Fibroblast of lung (primary cell): ENCODE measurements around the gene PLS1. TPM values are rescaled to one million over a fixed set of nuclear protein-coding genes. Genes with fewer than 3 reads are reported as not detected.

Source experiments
- DNase-seq, 2 donors: peaks; one replicate each; pipeline versions ENCODE4 v3.0.0 to v3.0.0-alpha.2; 2010; ENCODE audit warnings: low read depth in 2 of 2
- H2AFZ ChIP-seq: 2 replicates; pipeline ENCODE4 v1.5.1; 2012; ENCODE audit warnings: low read length, control low read depth, inconsistent platforms
- H3K27ac ChIP-seq: 2 replicates; pipeline ENCODE4 v1.5.1; 2011; ENCODE audit warnings: low read length, control low read depth; ENCODE audit not compliant: insufficient read depth
- H3K27me3 ChIP-seq: 2 replicates; pipeline ENCODE4 v1.5.1; 2011; ENCODE audit warnings: mild to moderate bottlenecking, low read length; ENCODE audit not compliant: control insufficient read depth, insufficient read depth
- H3K36me3 ChIP-seq: 2 replicates; pipeline ENCODE4 v1.5.1; 2011; ENCODE audit warnings: low read length; ENCODE audit not compliant: control insufficient read depth, insufficient read depth
- H3K4me1 ChIP-seq: 2 replicates; pipeline ENCODE4 v1.5.1; 2011; ENCODE audit warnings: low read length; ENCODE audit not compliant: control insufficient read depth, insufficient read depth; ENCODE audit errors: extremely low read depth
- H3K4me2 ChIP-seq: 2 replicates; pipeline ENCODE4 v1.5.1; 2011; ENCODE audit warnings: low read length, control low read depth; ENCODE audit not compliant: insufficient read depth; ENCODE audit errors: extremely low read depth
- H3K4me3 ChIP-seq, 4 experiments: fragments of 200-600 bp in 1 of 4; sonication (generic) in 1 of 4; replicated peaks in 1 of 4; 2 replicates each; pipeline ENCODE4 v1.5.1; 2011 to 2016; ENCODE audit warnings: low read length in 4 of 4, low read depth in 3 of 4, mild to moderate bottlenecking in 3 of 4, control low read depth in 2 of 4, inconsistent platforms in 1 of 4, mixed read lengths in 1 of 4; ENCODE audit not compliant: insufficient read depth in 1 of 4; ENCODE audit errors: control extremely low read depth in 1 of 4
- H3K79me2 ChIP-seq: 2 replicates; pipeline ENCODE4 v1.5.1; 2012; ENCODE audit warnings: mild to moderate bottlenecking, low read length, inconsistent platforms; ENCODE audit not compliant: control insufficient read depth, insufficient read depth
- H3K9ac ChIP-seq: 2 replicates; pipeline ENCODE4 v1.5.1; 2011; ENCODE audit warnings: mild to moderate bottlenecking, low read length, control low read depth; ENCODE audit not compliant: insufficient read depth
- H3K9me3 ChIP-seq: 2 replicates; pipeline ENCODE4 v1.5.1; 2012; ENCODE audit warnings: low read depth, low read length; ENCODE audit not compliant: control insufficient read depth, insufficient read depth
- H4K20me1 ChIP-seq: 2 replicates; pipeline ENCODE4 v1.5.1; 2011; ENCODE audit warnings: low read length; ENCODE audit not compliant: control insufficient read depth, insufficient read depth; ENCODE audit errors: extremely low read depth
- CTCF ChIP-seq, 2 donors: IDR thresholded peaks in 1 of 2; conservative IDR thresholded peaks in 1 of 2; 1 replicate in 1 of 2; 2 replicates in 1 of 2; pipeline ENCODE4 v1.5.1; 2011 to 2012; ENCODE audit warnings: low read length in 2 of 2, control low read depth in 1 of 2, inconsistent platforms in 1 of 2, low read depth in 1 of 2, mild to moderate bottlenecking in 1 of 2
- EZH2 ChIP-seq: IDR thresholded peaks from 2 replicates; pipeline ENCODE4 v1.5.1; 2012; ENCODE audit warnings: low read length, control low read depth, mild to moderate bottlenecking; ENCODE audit errors: missing control alignments
- polyA plus RNA-seq, 2 donors: library from polyadenylated mRNA; depleted of rRNA in 1 of 2; stranded (reverse) in 1 of 2; unstranded in 1 of 2; fragments of >200 nt; gene quantifications; 2 replicates each; pipeline ENCODE4 v1.2.1, GENCODE V29; 2011 to 2012; ENCODE audit warnings: missing spikeins in 1 of 2
- total RNA-seq: library from RNA; depleted of rRNA; stranded (reverse); fragments of >200 nt; gene quantifications from 2 replicates; pipeline ENCODE4 v1.2.1, GENCODE V29; 2014

PLS1 gene
- total and polyA plus RNA-seq, 2 donors (not counting 1 experiment from before 2014, with no cell fraction given), result 0.59 to 0.83 TPM

- H3K9ac ChIP-seq, result no peak overlapping the region
- no peaks in the 10 kb centered on the region for H3K4me1 ChIP-seq
- H3K4me2 ChIP-seq, result no peak overlapping the region
- H3K4me3 ChIP-seq, result no peak overlapping the region
- H3K9me3 ChIP-seq, result no peaks in the 10 kb centered on the region
- H3K27me3 ChIP-seq, result no peaks in the 10 kb centered on the region
- peak in 1 of 2 donors; percentile 19 for DNase-seq
- H3K79me2 ChIP-seq, result no peaks in the 10 kb centered on the region
- no peaks in the 10 kb centered on the region for H4K20me1 ChIP-seq
- TF ChIP-seq CTCF (conservative IDR thresholded peaks at IDR 0.05 in 1 of 2, IDR thresholded peaks at IDR 0.05 in 1 of 2; ENCODE audit: low read depth in 1 of 2, low read length in 2 of 2), result no peak
- no peaks in the 10 kb centered on the region for H3K36me3 ChIP-seq
- no peak overlapping the region for H3K27ac ChIP-seq
- H2AFZ ChIP-seq, result no peak overlapping the region
Measured at GRCh38 chr3:142615171-142615570, 19.0 kb downstream of the PLS1 start.

- H3K9ac ChIP-seq, result no peak overlapping the region
- no peak overlapping the region for H3K4me2 ChIP-seq
- TF ChIP-seq CTCF (conservative IDR thresholded peaks at IDR 0.05 in 1 of 2, IDR thresholded peaks at IDR 0.05 in 1 of 2; ENCODE audit: low read depth in 1 of 2, low read length in 2 of 2) (no peak), EZH2 (no peak)
- no peak overlapping the region for H3K27ac ChIP-seq
- H2AFZ ChIP-seq, result no peak overlapping the region
- no peaks in the 10 kb centered on the region for H3K79me2 ChIP-seq
- no peaks in the 10 kb centered on the region for H4K20me1 ChIP-seq
- H3K27me3 ChIP-seq, result no peaks in the 10 kb centered on the region
- no peak overlapping the region for H3K4me3 ChIP-seq
- peak in 1 of 2 donors; percentile 43 for DNase-seq
- H3K36me3 ChIP-seq, result no peaks in the 10 kb centered on the region
- no peaks in the 10 kb centered on the region for H3K4me1 ChIP-seq
- H3K9me3 ChIP-seq, result no peaks in the 10 kb centered on the region
Measured at GRCh38 chr3:142618917-142619461, 22.8 kb downstream of the PLS1 start.

- no peak for TF ChIP-seq EZH2
- no peak for TF ChIP-seq CTCF (conservative IDR thresholded peaks at IDR 0.05 in 1 of 2, IDR thresholded peaks at IDR 0.05 in 1 of 2; ENCODE audit: low read depth in 1 of 2, low read length in 2 of 2)
- no peaks in the 10 kb centered on the region for H3K27me3 ChIP-seq
- H3K4me1 ChIP-seq, result no peaks in the 10 kb centered on the region
- no peaks in the 10 kb centered on the region for H3K79me2 ChIP-seq
- H3K4me2 ChIP-seq, result no peak overlapping the region
- no peaks in the 10 kb centered on the region for H3K9me3 ChIP-seq
- DNase-seq, result no peak
- H3K27ac ChIP-seq, result no peak overlapping the region
- H3K36me3 ChIP-seq, result no peaks in the 10 kb centered on the region
- no peak overlapping the region for H3K4me3 ChIP-seq
- no peak overlapping the region for H3K9ac ChIP-seq
- no peak overlapping the region for H2AFZ ChIP-seq
- H4K20me1 ChIP-seq, result no peaks in the 10 kb centered on the region
Measured at GRCh38 chr3:142622405-142622804, 26.2 kb downstream of the PLS1 start.
